IPS-15b (cell line): Measurements from ENCODE around the gene TFAP2A.

Source experiments
- H3K27me3 ChIP-seq: one replicate; pipeline ENCODE4 v1.6.1; 2013; ENCODE audit warnings: low read length; ENCODE audit not compliant: control insufficient read depth, insufficient read depth
- H3K36me3 ChIP-seq: one replicate; pipeline ENCODE4 v1.6.1; 2013; ENCODE audit warnings: low read length; ENCODE audit not compliant: control insufficient read depth, insufficient read depth
- H3K4me1 ChIP-seq: one replicate; pipeline ENCODE4 v1.6.1; 2013; ENCODE audit warnings: mild to moderate bottlenecking, low read length; ENCODE audit not compliant: control insufficient read depth, insufficient read depth
- H3K4me3 ChIP-seq: one replicate; pipeline ENCODE4 v1.5.1; 2013; ENCODE audit warnings: low read depth, low read length
- H3K9ac ChIP-seq: one replicate; pipeline ENCODE4 v1.6.1; 2013; ENCODE audit warnings: low read depth, mild to moderate bottlenecking, low read length
- H3K9me3 ChIP-seq: one replicate; pipeline ENCODE4 v1.6.1; 2013; ENCODE audit warnings: mild to moderate bottlenecking, low read length; ENCODE audit not compliant: control insufficient read depth, insufficient read depth

The TFAP2A gene

DNA sequence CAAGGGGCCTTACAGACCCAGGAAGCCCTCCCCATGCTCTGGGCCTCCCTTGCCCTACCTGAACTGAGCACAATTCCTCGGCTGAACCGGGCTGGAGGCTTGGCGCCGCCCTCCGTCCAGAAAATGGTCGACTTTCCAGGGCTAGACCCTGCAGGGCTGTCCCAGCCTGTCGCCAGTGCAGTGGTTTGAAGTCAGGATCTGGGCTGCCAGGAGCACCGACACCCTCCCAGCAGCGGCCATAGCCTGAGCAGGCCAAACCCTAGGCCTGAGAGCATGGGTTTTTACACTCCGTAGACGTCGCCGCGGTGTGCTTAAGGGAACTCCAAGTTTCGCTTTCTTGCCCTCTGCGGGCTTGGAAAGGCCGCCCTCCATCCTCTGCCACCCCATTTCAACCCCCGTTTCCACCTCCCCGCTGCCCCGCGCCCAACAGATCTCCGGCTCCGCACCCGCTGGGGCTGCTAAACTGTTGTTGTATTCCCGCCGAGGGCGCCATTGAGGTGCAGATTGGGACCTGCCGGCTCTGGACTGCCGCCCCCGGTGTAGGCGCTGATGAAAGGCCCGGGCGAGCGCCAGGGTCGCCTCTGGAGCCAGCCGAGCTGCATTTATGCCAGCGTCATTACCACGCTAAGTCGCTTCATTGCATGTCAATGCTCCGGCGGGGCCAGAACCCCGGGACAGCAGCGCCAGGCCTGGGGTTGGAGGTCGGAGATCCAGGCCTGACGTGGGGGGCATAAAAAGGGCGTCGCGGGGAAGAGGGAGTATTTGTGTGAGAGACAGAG, 2.2 kb upstream of the TFAP2A start:
- peaks cover 22% of the 10 kb centered on the region for H3K4me1 ChIP-seq

DNA sequence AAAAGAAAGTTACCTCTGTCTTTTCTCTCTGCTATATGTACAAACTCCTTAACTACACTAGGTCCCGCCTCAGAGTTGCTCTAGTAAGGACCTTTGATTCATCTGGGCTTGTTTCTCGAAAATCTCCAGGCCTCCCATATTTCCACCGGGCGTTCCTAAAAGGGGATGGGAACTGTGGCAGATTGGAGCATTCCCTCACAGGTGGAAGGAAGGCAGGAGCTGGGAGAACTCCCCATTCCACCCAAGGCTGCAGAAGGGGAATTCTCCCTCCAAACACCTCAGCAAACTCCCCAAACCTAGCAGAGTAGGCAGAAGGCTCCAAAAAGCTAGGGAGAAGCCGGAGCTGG, 1.6 kb upstream of the TFAP2A start:
- H3K36me3 ChIP-seq, result no peaks in the 10 kb centered on the region
- peaks cover 94% of the 10 kb centered on the region for H3K27me3 ChIP-seq
- H3K4me3 ChIP-seq, result peak overlapping the region; percentile 46
- no peaks in the 10 kb centered on the region for H3K9me3 ChIP-seq
- no peak overlapping the region for H3K9ac ChIP-seq
- peaks cover 22% of the 10 kb centered on the region for H3K4me1 ChIP-seq

More for the DNA sequence above, 2.2 kb upstream of the TFAP2A start:
- H3K4me3 ChIP-seq, result peak overlapping the region; percentile 46
- no peaks in the 10 kb centered on the region for H3K9me3 ChIP-seq
- H3K36me3 ChIP-seq, result no peaks in the 10 kb centered on the region
- peaks cover 94% of the 10 kb centered on the region for H3K27me3 ChIP-seq
- no peak overlapping the region for H3K9ac ChIP-seq

DNA sequence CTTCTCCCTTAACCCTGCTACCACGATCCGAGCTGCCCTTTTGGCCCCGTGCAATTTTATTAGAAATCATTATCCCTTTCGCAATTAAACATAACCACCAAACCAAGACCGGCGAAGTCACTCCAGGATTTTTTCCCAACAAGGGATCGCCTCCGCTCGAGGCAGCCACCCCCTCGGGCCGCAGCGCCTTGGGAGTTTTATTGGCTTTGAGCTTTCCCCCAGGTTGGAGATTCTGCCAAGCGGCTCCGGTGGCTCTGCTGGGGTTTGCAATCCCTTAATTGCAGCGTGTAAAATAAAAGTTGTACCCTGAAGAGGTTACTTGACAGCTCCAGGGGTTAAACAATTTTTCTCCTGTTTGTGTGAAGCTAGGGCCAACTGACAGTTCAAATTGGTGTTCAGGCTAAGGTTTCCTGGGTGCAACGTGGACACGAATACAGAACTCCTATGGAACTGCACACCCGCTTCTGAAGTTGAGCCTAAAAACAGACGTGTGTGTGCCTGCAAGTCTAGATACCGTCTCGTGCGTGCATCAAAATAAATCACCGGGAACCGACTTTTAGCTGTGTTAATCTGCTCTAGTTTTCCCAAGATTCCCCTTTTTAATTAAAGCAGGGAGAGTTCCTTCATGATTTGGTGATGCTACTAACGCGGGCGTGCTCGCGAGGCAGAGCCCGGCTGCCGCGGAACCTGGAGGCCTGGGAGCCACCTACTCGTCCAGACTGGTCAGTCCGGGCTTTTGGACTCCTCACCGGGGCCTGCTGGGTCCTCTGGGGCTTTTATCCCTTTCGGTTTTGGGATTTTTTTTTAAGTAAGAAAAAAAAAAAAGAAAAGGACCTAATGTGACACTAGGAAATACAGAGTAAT, 975 bp upstream of the TFAP2A start:
- no peak overlapping the region for H3K9ac ChIP-seq

DNA sequence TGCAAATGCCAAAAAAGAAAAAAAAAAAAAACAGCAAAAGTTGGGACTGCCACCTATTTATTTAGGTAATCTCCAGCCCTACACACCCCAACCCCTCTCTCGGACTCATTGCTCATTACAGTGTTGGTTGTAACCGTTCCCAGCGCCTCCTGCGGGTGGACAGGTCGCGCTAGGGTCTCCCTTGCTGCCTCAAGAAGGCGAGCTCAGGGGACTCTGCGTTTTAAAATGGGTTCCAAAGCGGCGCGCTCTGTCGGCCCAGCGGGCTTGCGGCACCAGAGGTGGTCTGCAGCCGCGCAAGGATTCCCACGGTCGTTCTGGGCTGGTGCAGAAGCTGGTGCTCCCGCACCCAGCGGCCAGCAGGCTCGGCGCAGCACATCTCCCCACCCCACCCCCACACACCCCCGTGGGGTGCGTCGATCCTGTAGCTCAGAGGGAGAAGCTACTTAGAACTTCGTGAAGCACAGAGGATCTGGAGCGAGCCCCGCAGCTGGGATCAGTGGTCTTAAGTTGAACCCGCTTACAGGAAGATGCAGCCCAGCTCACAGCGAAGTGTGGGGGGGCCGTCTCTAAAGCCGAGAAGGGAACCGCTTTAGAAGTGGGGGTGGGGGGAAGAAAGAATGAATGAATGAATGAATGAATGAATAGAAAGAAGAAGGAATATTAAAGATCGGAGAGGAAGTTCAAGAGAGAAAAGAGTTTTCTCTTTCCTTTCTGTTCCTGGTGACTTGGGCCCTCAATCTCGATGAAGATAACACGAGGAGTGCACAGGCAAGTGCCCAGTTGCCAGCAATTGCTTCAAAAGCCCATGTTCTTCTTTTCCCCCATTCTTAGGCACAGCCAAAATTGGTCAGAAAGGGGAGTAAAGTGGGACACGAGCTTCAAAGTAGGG, 780 bp downstream of the TFAP2A start:
- peaks cover 95% of the 10 kb centered on the region for H3K27me3 ChIP-seq
- H3K36me3 ChIP-seq, result no peaks in the 10 kb centered on the region
- H3K4me1 ChIP-seq, result peaks cover 26% of the 10 kb centered on the region
- no peaks in the 10 kb centered on the region for H3K9me3 ChIP-seq
- no peak overlapping the region for H3K9ac ChIP-seq
- peak overlapping the region; percentile 27 for H3K4me3 ChIP-seq

More for the DNA sequence above, 975 bp upstream of the TFAP2A start:
- H3K4me3 ChIP-seq, result peak overlapping the region; percentile 46
- H3K9me3 ChIP-seq, result no peaks in the 10 kb centered on the region
- H3K27me3 ChIP-seq, result peaks cover 94% of the 10 kb centered on the region
- H3K4me1 ChIP-seq, result peaks cover 22% of the 10 kb centered on the region
- no peaks in the 10 kb centered on the region for H3K36me3 ChIP-seq

DNA sequence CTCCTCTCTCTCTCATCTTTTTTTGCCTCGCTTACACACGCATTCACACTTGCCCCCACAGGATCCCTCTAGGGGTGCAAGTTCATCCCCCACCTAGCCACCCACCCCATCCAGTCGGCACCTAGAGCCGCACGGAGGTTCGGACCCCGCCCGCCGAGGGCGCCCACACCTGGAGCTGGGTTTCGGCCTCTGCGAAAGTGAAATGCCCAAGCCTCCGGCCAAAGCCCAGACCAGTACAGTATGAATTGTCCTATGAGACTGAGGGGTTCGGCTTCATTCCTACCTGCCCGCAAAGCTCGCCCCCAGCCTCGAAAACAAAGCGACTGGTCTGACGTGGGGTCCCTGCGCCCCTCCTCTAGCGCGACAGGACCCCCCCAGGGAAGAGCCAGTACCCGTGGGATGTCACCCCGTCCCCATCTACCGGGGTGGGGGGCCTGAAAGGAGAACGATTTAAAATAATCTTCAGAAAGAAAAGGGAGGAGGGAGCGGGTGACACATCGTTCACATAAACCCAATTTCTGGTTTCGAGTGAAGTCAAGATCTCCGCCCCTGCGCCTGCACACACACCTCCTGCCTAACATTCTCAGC, 1.5 kb downstream of the TFAP2A start:
- Histone ChIP-seq H3K9me3 (no peaks in the 10 kb centered on the region), H3K4me1 (peaks cover 26% of the 10 kb centered on the region), H3K36me3 (no peaks in the 10 kb centered on the region), H3K9ac (no peak overlapping the region), H3K27me3 (peaks cover 95% of the 10 kb centered on the region), H3K4me3 (peak overlapping the region; percentile 45)

DNA sequence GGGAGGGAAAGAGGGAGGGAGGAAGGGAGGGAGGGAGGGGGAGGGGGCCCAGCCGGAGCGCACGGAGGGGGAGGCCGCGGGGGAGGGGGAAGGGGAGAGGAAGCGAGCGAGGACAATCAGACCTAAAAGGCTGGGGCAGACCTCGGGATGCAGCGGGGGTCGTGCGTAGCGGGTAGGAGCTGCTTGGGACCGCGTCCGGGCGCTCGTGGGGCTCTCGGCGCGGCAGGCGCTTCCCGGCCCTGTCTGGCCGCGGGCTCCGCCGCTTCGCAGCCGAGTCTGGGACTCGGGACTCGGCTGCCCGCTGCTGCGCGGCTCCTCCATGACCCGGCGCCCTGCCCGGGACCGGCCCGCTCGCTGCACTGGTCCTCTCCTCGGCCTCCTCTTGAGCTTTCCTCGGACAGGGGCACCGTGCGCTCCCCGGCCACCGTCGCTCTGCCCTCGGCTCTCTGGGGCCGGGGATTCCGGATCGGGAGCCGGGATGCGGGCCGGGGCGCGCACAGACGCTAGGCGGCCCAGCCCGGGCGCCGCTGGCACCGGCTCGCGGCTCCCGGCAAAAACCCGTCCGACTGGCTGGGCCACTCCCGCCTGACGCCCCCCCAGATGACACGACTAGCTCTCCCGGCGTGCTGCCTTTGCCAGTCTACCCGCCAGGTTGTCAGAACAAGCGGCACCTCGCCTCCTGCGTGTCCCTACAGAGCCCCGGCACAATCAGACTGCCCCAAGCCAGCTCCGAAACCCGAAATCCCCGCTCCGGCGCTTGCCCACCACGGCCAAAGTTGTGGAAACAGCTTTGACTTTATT, 2.2 kb downstream of the TFAP2A start:
- H3K27me3 ChIP-seq, result peaks cover 95% of the 10 kb centered on the region
- no peaks in the 10 kb centered on the region for H3K9me3 ChIP-seq
- peaks cover 24% of the 10 kb centered on the region for H3K4me1 ChIP-seq
- H3K9ac ChIP-seq, result no peak overlapping the region
- no peaks in the 10 kb centered on the region for H3K36me3 ChIP-seq
- H3K4me3 ChIP-seq, result peak overlapping the region; percentile 45

DNA sequence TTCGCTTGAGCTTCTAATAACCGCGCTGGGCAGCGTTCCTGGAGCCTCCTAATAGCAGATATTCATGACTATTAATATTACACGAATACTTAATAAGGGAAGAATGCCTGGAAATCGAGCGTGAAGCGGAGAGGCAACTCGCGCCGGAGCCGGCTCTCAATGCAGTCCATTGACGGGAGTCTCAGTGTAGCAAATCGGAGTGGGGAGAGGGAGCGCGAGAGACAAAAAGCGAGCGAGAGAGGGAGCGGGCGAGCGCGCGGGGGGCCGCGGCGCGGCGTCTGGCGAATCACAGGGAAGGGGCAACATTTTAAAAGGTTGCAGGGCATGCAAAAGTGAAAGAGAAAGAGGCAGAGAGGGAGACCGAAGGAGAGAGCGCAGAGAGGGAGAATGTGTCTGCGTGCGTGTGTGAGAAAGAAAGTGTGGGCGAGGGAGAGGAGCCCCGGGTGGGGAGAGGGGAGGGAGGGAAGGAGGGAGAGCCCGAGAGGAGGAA, 2.9 kb downstream of the TFAP2A start:
- Histone ChIP-seq H3K36me3 (no peaks in the 10 kb centered on the region), H3K4me1 (peaks cover 27% of the 10 kb centered on the region), H3K9ac (no peak overlapping the region), H3K4me3 (peak overlapping the region; percentile 44), H3K9me3 (no peaks in the 10 kb centered on the region), H3K27me3 (peaks cover 97% of the 10 kb centered on the region)

DNA sequence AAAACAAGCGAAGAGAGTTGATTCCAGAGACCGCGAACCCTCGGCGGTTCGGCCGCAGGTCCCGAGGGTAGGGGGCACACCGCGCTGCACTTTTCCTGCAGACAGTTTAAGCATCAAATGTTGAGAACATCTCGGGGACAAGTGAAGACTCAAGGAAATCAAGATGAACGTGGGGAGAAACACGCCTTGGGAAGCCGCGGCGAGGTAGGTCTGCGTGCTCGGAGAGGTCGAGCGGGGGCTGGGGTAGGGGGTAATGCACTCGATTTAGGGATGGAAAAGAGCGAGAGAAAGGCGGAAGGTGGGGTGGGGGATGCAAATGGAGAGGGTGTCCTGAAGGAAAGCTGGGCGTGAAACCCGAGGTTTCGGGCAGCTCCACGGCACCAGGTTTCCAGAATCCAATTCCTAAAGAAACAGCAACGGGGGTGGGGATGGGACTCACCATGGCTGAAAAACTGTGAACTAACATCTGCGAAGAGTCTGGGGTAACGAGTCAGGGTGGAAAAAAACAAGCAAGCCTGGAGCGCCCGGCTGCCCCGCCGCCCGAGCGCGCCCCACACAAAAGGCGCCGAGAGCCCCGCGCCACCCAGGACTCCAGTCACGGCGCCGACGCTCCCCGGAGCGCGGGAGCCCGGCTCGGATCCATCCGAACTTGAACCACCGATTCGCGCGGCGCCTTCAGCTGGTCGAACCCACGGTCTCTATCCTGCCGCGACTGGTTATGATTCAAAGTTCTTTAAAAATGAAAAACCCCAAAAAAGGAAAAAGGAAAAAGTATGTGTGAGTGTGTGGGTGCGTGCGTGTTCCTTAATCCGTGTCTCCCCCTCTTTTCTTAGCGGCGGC, 3.5 kb downstream of the TFAP2A start:
- H3K4me3 ChIP-seq, result peak overlapping the region; percentile 44

DNA sequence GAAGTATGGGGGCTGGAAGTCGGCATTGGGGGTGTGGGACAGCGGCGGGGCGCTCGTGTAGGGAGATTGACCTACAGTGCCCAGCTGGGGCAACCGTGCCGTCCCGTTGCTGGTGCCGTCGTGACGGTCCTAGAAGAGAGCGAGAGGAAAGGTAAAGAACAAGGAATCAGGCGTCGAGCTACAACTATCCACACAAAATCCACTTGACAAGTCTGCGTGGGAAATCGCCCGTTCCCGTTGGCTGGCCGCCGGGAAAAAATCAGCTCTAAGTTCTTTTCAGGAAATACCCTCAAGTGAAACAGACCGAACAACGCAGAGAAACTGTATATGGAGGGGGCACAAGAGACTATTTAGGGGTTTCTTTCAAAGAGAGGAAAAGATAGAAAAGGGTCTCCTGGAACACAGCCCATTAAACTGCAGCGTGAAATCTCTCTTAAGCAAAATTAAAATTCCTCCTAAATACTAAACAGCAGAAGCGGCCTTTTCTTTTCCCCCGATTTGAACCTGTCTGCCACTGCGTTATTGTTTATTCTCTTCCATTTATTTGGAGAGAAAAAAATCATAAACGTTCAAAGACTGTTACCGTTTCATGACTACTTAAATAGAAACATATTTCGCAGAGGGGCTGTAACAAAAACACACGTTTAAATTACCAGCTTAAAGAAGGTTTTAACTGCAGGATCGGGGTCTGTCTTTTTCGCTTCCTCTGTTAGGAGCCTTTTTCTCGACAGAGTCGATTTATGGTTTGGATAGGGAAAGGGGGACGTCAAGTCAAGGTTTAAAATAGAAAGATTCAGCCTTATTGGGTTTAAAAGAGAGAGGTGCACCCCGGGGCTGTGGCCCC, 4.4 kb downstream of the TFAP2A start:
- Histone ChIP-seq H3K36me3 (no peaks in the 10 kb centered on the region), H3K4me1 (peaks cover 22% of the 10 kb centered on the region), H3K9ac (no peak overlapping the region), H3K4me3 (peak overlapping the region; percentile 28), H3K27me3 (peaks cover 97% of the 10 kb centered on the region), H3K9me3 (no peaks in the 10 kb centered on the region)

More for the DNA sequence above, 3.5 kb downstream of the TFAP2A start:
- peaks cover 97% of the 10 kb centered on the region for H3K27me3 ChIP-seq
- H3K4me1 ChIP-seq, result peaks cover 23% of the 10 kb centered on the region
- no peaks in the 10 kb centered on the region for H3K36me3 ChIP-seq
- no peaks in the 10 kb centered on the region for H3K9me3 ChIP-seq
- H3K9ac ChIP-seq, result no peak overlapping the region
